Stimulated activated CD4-positive, alpha-beta T cell treated with anti-CD3 and anti-CD28 coated beads, Interleukin-12 subunit alpha, Interleukin-12 subunit beta, amount 100 ng/mL, for 24 hours (primary cell): ENCODE measurements around the gene CCNF.

Experiments used
- DNase-seq, 2 experiments: peaks; one replicate each; pipeline ENCODE4 v3.0.0-alpha.2; 2020; ENCODE audit warnings: low read depth in 2 of 2

The CCNF gene

GRCh38 chr16:2500918-2501750 lies 71.9 kb downstream of the CCNF start:
- peak; percentile 57 to 75 for DNase-seq

GRCh38 chr16:2501946-2502895 lies 73.0 kb downstream of the CCNF start:
- DNase-seq, result no peak

- DNase-seq, result no peak
Measured at GRCh38 chr16:2505695-2506094, 76.4 kb downstream of the CCNF start.

- no peak for DNase-seq
Measured at GRCh38 chr16:2507052-2507659, 77.9 kb downstream of the CCNF start.

GRCh38 chr16:2507665-2508064 lies 78.4 kb downstream of the CCNF start:
- no peak for DNase-seq
